Activated CD4-positive, alpha-beta T cell treated with anti-CD3 and anti-CD28 coated beads, Interleukin-2, amount 50 U/mL, for 1 hour (primary cell): ENCODE measurements around the gene TTLL11.

Experiments
- DNase-seq: peaks from one replicate; pipeline ENCODE4 v3.0.0-alpha.2; 2020

The TTLL11 gene

DNA sequence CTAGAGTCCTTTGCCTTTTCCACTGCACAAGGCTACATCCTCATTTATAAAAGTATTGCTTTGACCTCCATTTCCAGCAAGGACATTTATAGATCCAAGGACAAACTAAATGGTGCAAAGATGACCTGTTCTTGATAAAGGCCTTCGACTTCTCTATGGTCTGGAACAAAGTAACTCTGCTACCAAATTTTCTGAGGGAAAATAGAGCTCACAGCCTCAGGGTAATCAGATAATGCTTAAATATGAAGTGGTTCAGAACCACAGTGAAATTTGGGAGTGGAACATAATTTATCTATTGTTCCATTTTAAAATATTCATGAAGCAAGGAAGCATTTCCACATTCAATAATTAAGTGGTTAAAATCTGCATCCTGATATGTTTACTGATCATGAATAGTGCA, 137.5 kb downstream of the TTLL11 start:
- DNase-seq, result no peak

DNA sequence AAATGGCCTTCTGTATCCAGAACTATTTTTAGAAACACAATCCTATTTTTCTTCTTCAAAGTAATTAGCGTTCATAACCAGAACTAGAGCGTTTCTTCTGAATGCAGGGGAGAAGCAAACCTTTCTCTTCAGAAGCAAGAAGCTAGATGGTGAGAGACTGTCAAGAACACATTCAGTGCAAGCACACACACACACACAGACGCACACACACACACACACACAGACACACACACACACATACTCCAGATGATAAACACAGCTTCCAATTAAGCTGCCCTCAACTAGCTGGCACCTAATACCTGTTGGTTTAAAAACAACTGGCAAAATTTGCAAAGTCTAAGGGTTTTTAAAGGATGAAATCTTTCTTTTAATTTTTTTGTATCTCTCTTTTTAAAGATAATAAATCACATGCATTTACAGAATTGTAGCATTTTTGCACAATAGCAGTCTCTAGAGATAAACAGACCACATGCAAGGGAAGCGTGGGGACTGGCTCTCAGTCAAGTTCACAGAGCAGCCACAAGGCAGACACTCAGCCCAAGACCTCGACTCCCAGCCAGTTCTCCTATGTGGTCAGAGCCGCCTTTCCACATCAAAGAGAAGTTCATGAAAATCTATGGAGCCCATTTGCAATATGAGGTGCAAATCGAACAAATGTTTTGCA, 138.5 kb downstream of the TTLL11 start:
- no peak for DNase-seq

DNA sequence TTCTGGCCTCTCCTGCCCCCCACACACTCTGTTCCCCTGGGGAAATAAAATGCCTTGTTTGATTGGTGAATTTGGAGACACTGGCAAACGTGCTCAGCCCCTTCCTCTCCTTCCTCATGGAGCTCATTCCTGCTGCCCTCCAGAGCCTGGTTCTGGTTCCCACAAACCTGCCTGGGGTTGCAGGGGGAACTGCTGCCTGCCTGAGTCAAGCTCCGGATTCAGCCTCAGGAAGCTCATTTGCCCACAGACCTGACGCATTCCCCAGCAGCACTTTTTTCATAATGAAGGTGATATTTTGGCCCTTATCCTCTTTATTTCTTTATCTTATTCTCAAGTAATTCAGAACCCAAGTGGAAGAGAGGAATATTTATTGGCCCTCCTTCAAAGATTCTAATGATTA, 140.5 kb downstream of the TTLL11 start:
- DNase-seq, result no peak

DNA sequence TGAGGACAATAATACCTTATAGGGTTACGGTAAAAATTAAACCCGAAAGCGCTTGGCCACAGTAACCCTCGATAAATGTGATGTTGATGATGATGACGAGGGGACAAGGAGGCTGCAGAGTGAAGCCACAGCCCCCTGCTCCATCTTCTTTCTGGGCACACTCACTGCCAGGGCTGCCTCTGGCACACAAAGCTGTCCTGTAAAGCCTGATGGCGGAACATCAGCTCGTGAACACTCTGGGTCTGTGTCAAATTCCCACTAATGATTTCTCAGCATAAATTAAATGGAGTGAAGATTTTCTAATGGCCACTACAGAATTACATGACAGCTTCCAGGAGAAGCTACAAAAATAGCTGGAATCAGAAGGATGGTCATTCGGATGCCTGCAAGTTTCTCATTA, 142.2 kb downstream of the TTLL11 start:
- DNase-seq, result no peak

DNA sequence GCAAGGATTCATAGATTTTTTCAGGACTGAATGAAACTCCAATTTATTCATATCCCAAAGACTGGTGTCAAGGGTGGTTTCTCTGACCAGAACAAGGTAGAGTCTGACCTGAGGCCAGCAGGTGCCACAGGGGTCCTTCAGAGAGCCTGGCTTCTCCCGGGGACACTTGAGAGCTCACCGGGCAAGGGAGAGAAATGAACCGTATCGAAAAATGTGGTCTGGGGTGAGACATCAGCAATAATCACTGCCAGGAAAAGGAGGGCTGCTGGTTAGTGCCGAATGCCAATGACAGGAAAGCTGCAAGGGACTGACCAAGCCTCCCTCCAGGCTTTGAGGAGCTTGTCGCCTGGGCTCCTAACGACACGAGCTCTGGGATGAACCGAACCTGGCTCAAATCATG, 142.7 kb downstream of the TTLL11 start:
- DNase-seq, result no peak

DNA sequence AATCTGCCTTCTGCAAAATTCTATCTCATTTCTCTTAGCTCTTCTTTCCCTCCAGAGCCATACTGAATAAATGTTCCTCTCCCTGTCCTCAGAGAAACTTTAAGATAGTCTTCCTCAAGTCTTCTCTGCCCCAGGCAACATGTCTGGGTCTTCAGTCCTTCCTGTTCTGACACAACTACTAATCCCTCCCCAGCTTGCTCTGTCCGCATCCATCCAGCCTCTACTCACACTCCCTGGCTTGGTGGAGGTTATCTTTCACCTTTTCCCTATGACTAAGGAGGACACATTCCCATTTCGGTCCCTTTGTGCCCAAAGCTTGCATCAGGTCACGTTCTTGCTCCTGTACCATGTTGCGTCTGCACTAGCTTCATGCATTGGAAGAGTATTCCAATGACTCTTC, 143.3 kb downstream of the TTLL11 start:
- DNase-seq, result no peak

DNA sequence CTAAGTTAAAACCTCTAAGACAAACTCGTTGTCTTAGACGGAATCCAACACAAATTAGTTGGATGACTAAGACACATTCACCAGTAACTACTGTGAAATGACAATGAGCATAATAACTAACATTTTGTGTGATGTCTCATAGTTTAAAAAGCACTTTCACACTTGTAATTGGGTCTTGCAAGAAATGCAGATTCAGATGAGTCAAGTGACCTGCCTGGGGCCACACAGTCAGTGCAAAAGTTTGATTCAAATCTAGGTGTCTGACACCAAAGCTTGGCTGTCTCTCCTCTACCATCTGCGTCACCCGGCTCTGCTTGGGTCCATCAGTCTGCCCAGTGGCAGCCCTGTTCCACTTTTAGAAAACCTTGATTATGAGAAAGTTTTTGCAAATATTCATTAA, 143.7 kb downstream of the TTLL11 start:
- DNase-seq, result no peak

DNA sequence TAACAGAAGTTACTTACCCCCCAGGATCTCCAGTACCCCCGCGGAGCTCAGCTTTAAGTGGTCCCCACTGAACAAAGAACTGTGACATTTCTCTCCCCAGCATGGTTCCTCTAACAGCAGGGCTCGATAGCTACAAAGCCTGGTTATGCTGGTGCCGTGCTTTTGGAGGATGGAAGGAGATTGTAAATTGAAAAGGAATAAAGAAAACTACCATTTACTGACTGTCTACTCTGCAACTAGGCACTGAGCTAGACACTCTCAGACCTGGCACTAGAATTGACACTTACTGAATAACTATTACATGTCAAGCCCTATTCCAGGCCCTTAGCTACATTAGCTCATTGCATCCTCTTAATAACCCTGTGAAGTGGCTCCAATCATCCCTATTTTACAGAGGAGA, 145.3 kb downstream of the TTLL11 start:
- no peak for DNase-seq

DNA sequence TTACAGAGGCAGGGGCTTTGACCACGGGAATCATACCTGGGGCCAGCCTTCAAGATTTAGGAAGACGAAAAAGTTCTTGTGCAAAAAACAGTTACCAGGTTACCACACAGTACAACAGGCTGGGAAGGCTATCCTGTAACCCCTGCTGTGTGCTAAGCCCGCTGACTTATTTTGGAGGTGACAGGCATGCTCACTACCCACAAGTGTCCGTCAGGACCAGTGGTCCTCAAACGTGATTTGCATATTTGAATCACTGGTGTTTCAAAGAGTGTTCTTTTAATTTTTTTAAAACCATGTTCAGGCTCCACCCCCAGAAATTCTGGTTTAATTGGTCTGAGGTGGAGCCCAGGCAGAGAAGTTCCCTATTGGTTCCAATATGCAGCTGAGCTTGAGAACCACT, 146.6 kb downstream of the TTLL11 start:
- no peak for DNase-seq

DNA sequence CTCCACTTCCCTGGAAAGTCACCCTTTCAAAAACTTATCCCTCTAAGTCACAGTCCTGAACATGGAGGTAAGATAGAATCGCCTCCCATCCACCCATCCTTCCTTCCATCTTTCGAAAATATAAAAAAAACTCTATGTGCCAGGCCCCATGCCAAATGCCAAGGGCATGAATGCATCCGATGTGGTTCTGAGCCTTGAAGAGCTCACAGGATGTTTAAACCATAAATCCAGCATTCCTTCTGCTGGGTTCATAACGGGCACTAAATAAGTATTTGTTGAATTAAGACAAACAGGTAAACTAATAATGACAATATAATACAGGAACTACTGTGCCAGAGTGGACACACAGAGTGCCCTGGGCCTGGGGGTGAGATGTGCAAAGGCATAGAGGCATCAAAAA, 147.3 kb downstream of the TTLL11 start:
- no peak for DNase-seq

DNA sequence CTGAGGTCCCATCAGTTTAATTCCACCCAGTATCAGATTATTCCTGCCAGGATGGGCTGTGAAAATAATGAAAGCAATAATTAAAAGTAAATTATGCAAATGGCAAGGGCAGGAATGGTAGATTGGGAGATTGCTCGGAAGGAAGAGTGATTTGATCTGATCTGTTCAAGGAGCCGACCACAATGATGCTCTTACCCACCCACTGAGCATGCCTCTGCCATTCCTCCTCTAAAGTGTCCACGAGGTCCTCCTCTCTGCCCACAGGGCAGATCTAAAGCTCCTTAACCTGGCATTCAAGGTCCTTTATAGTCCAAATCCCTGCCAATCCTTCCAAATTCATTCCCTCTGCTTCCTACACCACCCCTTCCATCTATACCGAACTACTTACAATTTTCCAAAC, 147.8 kb downstream of the TTLL11 start:
- no peak for DNase-seq

DNA sequence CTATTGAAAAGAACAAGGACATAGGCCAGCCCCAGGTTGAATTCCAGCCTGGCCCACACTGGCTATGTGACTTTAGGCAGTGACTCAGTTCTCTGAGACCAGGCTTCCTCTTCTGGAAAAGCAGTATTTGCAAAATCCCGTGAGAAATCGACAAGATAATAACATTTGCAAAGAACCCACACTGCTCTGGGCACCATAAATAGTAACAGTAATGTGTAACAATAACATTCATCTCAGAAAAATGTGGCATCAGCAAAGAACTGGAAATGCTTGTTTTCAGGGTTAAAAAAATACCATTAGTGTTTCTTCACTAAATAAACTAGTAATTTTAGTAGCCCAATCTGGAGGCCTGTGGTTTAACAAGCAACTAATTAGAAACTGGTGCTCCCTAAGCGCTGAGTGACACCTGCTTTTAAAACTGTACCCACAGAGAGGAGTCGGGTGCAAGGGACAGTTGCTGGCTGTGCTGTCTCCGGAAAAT, 148.4 kb downstream of the TTLL11 start:
- no peak for DNase-seq

DNA sequence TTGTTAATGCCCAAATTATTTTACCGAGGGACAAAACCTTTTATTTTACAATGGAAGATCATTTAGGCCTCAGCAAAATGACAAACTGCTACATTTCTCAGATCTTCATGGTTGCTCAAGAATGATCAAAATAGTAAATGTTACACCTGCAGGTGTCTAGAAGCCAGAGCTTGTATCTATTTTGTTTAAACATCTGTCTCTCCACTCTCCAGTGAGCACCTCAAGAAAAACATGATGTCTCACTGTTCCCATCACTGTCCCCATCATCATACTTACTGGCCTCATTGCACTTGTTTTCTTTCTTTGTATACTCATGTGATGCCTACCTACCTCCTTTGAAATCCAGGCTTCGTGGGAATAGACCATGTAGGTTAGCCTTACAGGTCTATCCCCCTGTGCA, 149.6 kb downstream of the TTLL11 start:
- DNase-seq, result no peak

DNA sequence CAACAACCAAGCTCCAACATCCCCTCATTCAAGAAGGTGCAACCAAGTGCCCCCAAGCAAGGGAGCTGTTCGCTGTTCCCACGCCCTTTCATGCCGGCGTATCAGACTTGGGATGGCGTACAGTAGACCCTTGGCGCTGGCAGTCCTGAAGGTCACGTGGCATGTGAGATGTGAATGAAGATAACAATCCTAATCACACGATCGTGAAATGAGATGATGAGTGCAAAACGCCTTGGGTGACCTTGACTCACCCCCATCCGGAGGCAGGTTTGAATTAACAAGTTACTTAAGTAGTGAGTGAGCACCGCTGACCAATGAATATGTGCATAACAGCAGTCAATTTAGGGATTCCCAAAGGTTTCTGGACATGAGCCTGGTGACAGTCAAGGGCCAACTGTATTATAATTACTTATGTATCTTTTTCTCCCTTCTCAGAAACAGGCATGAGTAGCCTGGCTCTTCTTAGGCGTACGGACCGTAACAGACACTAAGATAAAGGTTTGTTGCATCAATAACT, 150.2 kb downstream of the TTLL11 start:
- no peak for DNase-seq

DNA sequence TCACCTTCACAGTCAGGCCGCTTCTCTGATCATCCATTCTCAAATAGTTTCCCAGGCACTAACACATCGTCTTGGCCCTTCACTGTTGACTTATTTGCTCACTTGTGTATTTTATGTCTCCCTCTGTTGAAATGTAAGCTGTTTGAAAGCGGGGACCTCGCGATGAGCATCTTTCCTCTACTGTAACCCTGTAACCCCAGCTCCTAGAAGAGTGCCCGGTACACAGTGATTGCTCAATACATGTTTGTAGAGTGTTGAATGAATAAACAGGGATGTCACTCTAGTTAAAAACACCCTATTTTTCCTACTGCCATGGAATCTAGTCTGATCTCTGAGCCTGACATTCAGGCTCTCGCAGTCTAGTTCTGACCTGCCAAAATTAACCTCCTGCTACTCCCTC, 150.8 kb downstream of the TTLL11 start:
- no peak for DNase-seq

DNA sequence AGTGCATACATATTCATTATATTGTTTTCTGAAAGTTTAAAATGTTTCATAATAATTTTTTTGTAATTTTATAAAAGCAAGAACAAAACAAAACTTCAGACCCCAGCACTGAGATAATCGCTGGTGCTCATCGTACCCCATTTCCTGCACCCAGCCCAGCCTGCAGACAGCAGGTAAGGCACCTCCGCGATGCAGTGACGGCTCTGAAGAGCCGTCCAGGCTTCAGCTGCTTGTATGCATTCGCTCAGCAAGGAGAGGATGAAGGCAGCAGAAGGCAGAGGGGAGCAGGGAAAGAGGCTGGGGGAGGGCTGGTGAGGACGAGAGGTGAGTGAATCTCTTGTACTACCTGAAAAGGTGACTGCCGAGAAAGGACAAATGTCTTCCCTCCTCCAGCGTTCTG, 153.5 kb downstream of the TTLL11 start:
- DNase-seq, result no peak

DNA sequence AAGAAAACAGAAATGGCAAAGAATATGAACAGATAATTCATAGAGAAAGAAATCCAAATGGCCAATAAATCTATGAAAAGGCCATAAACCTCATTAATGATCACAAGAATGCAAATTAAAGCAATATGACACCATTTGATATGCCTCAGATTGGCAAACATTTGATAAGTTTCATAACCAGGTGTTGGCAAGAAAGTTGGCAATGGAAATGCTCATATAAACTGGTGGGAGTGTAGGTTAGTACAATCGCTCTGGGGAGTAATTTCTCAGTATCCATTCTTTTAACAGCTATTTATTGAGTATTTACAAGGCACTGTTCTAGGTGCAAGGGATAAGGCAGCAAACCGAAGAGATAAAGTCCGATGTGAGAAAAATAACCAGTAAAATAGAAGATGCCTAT, 154.5 kb downstream of the TTLL11 start:
- no peak for DNase-seq

DNA sequence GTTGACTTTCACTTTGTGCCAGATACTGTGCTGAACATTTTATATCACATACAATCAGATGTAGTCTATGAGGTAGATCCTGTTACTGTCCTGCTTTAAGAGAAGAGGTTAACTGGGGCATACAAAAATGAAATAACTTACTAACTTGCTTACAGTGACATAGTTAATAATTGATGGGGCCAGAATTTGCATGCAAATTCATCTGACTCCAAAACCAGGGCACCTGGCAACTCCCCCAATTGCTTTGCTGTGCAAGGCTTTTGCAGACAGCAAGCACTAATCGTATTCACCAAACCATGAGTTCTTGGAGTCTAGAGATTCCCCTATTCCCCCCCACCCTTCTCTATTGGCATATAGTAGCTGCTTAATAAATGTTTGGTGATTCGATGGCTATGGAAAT, 155.9 kb downstream of the TTLL11 start:
- DNase-seq, result no peak

DNA sequence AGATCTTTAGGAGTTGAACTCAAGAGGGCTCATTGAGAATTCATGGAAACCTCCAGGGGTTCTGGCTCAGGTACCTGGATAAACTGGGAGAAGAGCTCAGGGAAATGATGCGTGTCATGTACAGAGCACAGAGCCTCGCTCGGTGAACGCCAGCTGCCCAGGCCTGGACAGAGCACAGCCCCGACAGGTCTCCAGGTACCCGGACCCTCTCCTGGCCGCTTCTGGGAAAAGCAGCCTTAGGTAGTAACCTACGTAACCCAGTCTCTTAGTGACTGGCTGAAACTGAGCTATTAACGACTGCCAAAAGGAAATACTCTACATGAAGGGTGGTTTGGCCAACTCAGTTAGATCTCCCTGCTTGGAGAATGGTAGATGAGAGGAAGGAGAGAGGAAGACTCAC, 157.4 kb downstream of the TTLL11 start:
- DNase-seq, result no peak

DNA sequence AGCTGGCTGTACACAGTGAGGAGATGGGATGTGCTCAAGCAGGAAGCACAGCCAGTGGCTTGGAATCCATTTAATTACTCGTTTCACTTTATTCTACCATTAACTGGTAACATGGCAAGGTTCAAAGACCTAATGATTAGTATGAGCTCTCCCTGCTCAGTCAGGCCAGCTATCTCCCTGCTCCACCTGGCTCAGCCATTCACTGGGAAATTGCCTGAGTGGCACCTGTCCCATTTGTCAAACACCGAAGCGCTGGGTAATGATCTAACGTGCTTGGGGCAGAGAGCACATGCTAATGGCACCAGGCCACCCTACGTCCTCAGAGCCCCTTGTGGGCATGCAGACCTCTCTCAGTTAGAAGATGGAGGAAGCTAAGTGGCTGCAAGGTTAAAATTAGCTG, 162.2 kb downstream of the TTLL11 start:
- DNase-seq, result no peak

DNA sequence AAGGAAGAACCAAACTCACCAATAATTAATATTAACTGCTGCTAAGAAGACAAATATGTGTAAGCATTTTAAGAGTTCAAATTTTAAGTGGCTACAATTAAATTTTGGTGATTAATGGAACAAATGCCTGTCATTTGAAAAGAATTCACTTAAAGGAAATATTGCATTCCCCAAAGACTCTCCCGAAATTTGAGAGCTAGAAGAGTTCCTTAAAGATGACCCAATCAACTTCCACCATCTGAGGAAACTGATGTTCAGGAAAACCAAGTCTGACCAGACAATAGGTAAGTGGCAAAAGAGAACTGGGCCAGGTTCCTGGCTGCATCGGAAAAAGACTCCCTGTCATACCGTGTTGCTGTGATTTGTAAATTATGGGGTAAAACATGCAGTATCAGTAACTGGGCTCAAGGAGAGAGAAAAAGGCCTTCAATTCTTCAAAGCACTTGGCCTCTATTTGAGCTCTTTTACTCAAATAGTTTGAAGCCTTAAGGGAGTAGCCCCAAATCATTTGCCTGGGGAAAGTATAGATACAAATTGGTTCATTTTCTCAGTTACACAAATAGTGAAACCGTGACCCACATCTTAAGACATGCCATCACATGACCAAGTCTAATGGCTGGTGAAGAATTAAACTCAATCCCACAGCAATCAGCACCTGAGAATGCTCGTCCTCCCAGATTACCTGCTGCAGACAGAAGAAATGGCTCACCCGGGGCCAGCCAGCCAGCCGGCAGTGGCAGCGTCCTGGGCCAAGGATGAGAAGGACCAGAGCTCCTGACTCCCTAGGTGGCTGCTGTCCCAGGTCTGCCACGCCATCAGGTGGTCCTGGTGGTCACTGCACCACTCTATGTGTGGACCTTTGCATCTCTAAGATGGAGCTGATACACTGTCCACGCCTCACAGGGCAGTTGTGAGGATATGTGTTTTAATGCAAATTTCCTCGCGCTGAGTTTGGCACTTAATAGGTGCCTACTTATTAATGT, 162.9 kb downstream of the TTLL11 start:
- no peak for DNase-seq

DNA sequence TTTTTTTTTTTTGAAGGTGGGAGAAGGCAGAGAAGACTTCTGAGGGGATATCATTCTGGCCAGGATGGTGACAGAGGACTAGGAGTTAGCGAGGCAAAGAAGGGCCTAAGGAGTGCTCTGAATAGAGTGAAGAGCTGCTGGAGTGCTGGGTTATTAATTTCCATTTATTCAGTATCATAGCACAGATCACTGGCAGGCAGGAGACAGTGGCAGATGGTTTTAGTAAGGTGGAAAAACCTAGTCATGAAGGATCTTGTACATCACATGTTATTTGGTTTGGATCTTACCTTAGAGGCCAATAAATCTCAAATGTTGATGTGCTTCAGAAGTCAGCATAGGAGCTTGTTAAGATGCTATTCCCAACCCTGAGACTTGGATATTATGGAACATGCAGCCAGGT, 165.5 kb downstream of the TTLL11 start:
- DNase-seq, result no peak

DNA sequence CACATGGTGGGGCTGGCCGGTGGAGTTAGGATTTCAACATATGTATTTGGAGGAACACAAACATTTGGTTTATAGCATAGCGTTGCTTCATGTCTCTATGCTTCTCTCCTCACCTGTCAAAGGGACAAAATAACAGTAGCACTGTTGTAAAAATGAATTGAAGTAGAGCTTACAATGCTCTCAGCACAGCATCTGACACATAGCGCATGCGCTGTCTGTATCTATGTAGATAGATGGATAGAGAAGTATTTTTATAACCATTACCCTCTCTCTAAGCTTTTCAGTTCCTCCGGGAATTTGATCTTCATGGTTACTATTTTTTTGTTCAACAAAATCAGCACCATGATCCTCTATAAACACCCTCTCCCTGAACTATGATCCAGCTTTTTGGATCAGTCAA, 166.0 kb downstream of the TTLL11 start:
- DNase-seq, result no peak

DNA sequence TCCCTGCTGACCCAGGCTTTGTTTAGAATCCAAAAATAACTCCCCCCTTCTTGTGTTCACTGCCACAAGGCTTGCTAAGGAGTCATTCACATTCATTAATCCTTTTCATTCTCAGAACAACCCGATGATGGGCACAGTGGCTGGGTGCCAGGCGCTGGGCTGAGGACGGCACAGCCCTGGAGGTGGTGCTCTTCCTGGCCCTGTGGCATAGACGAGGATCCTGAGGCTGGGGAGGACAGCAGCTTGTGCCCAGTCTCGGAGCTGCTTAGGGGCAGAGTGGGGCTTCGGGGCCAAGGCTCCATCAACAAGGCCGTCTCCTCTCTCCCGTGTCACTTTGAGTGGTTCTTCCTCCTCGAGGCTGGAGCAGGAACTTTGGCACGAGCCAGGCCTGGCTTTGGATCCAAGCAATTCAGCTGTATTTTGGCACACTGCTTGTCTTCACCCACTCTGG, 166.7 kb downstream of the TTLL11 start:
- DNase-seq, result no peak
